AG04450 (cell line): ENCODE measurements around the gene C6orf15. TPM values are rescaled to one million over a fixed set of nuclear protein-coding genes. Genes with fewer than 3 reads are reported as not detected.

Source experiments
- CTCF ChIA-PET: fragments of 300-600, 350-600 bp; formaldehyde crosslinking; extraction: SDS; loops from one replicate; lab custom pipeline; 2022; ENCODE audit warnings: antibody characterized with exemption, inconsistent platforms; lab: Charles Lee
- POLR2A ChIA-PET: fragments of 350-600 bp; formaldehyde crosslinking; extraction: SDS; loops from one replicate; lab custom pipeline; 2021; ENCODE audit warnings: antibody characterized with exemption, inconsistent platforms; lab: Yijun Ruan, JAX
- DNase-seq: peaks from one replicate; pipeline ENCODE4 v3.0.0-alpha.2; 2011; ENCODE audit warnings: low read depth, low spot score
- H3K27ac ChIP-seq: one replicate; pipeline ENCODE4 v1.5.1; 2012; ENCODE audit warnings: low read depth, low read length, control low read depth
- H3K27me3 ChIP-seq: one replicate; pipeline ENCODE4 v1.6.0; 2012; ENCODE audit warnings: low read length; ENCODE audit not compliant: control insufficient read depth, insufficient read depth
- H3K4me3 ChIP-seq: 2 replicates; pipeline ENCODE4 v1.5.1; 2011; ENCODE audit warnings: mild to moderate bottlenecking, low read depth, low read length, control low read depth
- H3K9me3 ChIP-seq: 2 replicates; pipeline ENCODE4 v1.5.1; 2012; ENCODE audit warnings: low read length; ENCODE audit not compliant: control insufficient read depth, insufficient read depth
- CTCF ChIP-seq: IDR thresholded peaks from 2 replicates; pipeline ENCODE4 v1.5.1; 2011; ENCODE audit warnings: low read depth, low read length, control low read depth, inconsistent platforms
- polyA plus RNA-seq: library from polyadenylated mRNA; depleted of rRNA; stranded (reverse); fragments of >200 nt; gene quantifications from 2 replicates; pipeline ENCODE4 v1.2.3, GENCODE V29; 2011

C6orf15 gene
- polyA plus RNA-seq, 1 experiment = not detected

DNA sequence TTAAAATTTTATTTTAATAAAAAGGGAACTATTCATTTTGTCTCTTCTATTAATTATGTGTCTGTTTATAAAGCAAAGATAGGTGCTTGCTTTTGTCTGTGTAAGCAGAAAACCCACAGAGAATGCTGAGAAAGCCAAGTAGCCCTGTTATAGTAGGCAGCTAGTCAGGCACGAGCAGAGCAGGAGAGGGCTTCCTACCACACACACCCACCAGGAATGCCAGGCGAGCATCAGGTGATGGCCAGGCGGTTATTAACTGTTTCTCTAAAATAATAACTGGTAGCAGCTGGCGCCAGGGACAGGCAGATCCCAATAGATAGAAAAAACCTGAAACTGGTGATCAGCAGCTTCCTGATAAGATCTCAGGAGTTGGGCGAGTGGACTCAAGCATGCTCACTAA lies 15.7 kb downstream of the C6orf15 start:
- H3K4me3 ChIP-seq = no peak overlapping the region
- TF ChIP-seq CTCF = no peak
- no peaks in the 10 kb centered on the region for H3K9me3 ChIP-seq
- H3K27ac ChIP-seq = no peak overlapping the region
- POLR2A ChIA-PET = no interaction called here
- H3K27me3 ChIP-seq = peaks cover 6% of the 10 kb centered on the region
- DNase-seq = no peak
- CTCF ChIA-PET = interaction anchor here (0.7 to 1.7 kb wide), 3 partner anchors 9 to 552 kb away, joined by 3 to 13 read pairs (median 3); no protein-coding TSS in a partner anchor

DNA sequence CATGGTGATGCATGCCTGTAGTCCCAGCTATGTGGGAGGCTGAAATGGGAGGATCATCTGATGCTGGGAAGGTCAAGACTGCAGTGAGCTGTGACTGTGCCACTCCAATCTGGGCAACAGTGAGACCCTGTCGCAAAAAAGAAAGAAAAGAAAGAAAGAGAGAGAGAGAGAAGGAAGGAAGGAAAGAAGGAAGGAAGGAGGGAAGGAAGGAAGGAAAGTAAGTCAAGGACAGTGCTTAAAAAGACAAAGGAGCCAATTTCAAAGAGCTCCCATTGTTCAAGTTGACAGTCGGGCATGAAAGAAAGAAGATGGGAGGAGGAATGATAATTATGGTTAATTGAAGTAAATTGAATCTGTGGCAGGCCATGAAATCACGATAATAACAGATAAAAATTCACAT lies 16.2 kb downstream of the C6orf15 start:
- Histone ChIP-seq H3K27me3 (peaks cover 6% of the 10 kb centered on the region), H3K27ac (no peak overlapping the region), H3K4me3 (no peak overlapping the region), H3K9me3 (no peaks in the 10 kb centered on the region)
- CTCF ChIA-PET = interaction anchor here (0.7 to 1.7 kb wide), 3 partner anchors 9 to 551 kb away, joined by 3 to 13 read pairs (median 3); no protein-coding TSS in a partner anchor
- POLR2A ChIA-PET = no interaction called here
- DNase-seq = no peak
- TF ChIP-seq CTCF = no peak

- ChIA-PET POLR2A (no interaction called here), CTCF (interaction anchor here (1.0 kb wide), 1 partner anchor 38 kb away, joined by 3 read pairs; no protein-coding TSS in a partner anchor)
- no peak for TF ChIP-seq CTCF
- DNase-seq = no peak
- peaks cover 4% of the 10 kb centered on the region for H3K27me3 ChIP-seq
- no peaks in the 10 kb centered on the region for H3K9me3 ChIP-seq
- H3K4me3 ChIP-seq = no peak overlapping the region
- no peak overlapping the region for H3K27ac ChIP-seq
Observed at GRCh38 chr6:31094389-31094881, 17.9 kb downstream of the C6orf15 start.

DNA sequence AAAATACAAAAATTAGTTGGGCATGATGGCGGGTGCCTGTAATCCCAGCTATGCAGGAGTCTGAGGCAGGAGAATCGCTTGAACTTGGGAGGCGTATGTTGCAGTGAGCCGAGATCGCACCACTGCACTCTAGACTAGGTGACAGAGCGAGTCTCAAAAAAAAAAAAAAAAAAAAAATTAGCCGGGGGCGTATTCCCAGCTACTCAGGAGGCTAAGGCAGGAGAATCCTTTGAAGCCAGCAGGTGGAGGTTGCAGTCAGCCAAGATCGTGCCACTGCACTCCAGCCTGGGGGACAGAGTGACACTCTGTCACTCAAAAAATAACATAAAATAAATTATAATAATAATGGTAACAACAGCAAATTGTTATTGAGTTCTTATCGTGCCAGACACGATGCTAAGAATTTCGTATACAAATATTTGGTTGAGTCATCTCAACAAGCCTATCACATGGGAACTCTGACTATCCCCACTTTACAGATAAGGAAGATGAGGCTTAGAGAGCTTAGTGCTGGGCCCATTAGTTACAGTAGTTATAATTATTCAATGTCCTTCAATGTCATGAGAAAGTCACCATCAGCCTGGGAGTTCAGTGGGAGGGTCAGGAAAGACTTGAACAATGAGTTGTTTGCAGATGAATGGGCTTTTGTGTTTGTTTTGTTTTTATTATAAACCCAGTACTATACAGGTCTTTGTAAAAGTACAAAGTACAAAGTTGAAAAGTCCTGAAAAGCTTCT lies 19.4 kb downstream of the C6orf15 start:
- no peaks in the 10 kb centered on the region for H3K9me3 ChIP-seq
- CTCF ChIA-PET = interaction anchor here (0.9 to 4.0 kb wide), 8 partner anchors 13 to 561 kb away, joined by 3 to 19 read pairs (median 4); partner anchors contain the start of gene VARS2
- peaks cover 4% of the 10 kb centered on the region for H3K27me3 ChIP-seq
- POLR2A ChIA-PET = interaction anchor here (0.7 to 1.2 kb wide), 2 partner anchors 21 to 179 kb away, joined by 4 to 6 read pairs; partner anchors contain the start of gene VARS2
- no peak overlapping the region for H3K27ac ChIP-seq
- no peak for DNase-seq
- no peak for TF ChIP-seq CTCF
- H3K4me3 ChIP-seq = no peak overlapping the region

GRCh38 chr6:31092238-31092637 lies 20.1 kb downstream of the C6orf15 start:
- TF ChIP-seq CTCF = no peak
- CTCF ChIA-PET = interaction anchor here (1.8 to 4.0 kb wide), 3 partner anchors 13 to 551 kb away, joined by 5 to 19 read pairs (median 14); partner anchors contain the start of gene VARS2
- no peak overlapping the region for H3K4me3 ChIP-seq

More at GRCh38 chr6:31092238-31092637, 20.1 kb downstream of the C6orf15 start:
- H3K27me3 ChIP-seq = peaks cover 4% of the 10 kb centered on the region
- no peaks in the 10 kb centered on the region for H3K9me3 ChIP-seq
- no peak overlapping the region for H3K27ac ChIP-seq
- DNase-seq = no peak
- POLR2A ChIA-PET = interaction anchor here (0.7 kb wide), 1 partner anchor 21 kb away, joined by 6 read pairs; no protein-coding TSS in a partner anchor
